Gastrocnemius medialis (tissue), 4 donors: ENCODE data around the gene USP24.

Source experiments
- POLR2A ChIP-seq, 2 donors: fragments of 450-650 bp; IDR thresholded peaks; one replicate each; pipeline ENCODE4 v1.6.1; 2017; ENCODE audit warnings: antibody characterized with exemption in 2 of 2, mild to moderate bottlenecking in 2 of 2, moderate library complexity in 2 of 2
- TF ChIP-seq, protein P1 (sequence below), 5 experiments: fragments of 450-650 bp in 3 of 5; fragments of 200-600 bp in 2 of 5; sonication (generic) in 2 of 5; IDR thresholded peaks in 4 of 5; conservative IDR thresholded peaks in 1 of 5; 1 replicate in 4 of 5; 2 replicates in 1 of 5; pipeline ENCODE4 v1.5.1; 2016 to 2019; ENCODE audit warnings: antibody characterized with exemption in 5 of 5, mild to moderate bottlenecking in 3 of 5, moderate library complexity in 3 of 5

DNA sequence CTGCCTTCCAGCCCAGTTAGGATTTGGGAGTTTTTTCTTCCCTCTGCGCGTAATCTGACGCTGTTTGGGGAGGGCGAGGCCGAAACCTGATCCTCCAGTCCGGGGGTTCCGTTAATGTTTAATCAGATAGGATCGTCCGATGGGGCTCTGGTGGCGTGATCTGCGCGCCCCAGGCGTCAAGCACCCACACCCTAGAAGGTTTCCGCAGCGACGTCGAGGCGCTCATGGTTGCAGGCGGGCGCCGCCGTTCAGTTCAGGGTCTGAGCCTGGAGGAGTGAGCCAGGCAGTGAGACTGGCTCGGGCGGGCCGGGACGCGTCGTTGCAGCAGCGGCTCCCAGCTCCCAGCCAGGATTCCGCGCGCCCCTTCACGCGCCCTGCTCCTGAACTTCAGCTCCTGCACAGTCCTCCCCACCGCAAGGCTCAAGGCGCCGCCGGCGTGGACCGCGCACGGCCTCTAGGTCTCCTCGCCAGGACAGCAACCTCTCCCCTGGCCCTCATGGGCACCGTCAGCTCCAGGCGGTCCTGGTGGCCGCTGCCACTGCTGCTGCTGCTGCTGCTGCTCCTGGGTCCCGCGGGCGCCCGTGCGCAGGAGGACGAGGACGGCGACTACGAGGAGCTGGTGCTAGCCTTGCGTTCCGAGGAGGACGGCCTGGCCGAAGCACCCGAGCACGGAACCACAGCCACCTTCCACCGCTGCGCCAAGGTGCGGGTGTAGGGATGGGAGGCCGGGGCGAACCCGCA lies 175.7 kb downstream of the USP24 start, which contains the start of gene PCSK9:
- TF ChIP-seq, protein P1, sequence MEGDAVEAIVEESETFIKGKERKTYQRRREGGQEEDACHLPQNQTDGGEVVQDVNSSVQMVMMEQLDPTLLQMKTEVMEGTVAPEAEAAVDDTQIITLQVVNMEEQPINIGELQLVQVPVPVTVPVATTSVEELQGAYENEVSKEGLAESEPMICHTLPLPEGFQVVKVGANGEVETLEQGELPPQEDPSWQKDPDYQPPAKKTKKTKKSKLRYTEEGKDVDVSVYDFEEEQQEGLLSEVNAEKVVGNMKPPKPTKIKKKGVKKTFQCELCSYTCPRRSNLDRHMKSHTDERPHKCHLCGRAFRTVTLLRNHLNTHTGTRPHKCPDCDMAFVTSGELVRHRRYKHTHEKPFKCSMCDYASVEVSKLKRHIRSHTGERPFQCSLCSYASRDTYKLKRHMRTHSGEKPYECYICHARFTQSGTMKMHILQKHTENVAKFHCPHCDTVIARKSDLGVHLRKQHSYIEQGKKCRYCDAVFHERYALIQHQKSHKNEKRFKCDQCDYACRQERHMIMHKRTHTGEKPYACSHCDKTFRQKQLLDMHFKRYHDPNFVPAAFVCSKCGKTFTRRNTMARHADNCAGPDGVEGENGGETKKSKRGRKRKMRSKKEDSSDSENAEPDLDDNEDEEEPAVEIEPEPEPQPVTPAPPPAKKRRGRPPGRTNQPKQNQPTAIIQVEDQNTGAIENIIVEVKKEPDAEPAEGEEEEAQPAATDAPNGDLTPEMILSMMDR (IDR thresholded peaks at IDR 0.05 in 4 of 5, conservative IDR thresholded peaks at IDR 0.05 in 1 of 5) = no peak
- TF ChIP-seq POLR2A (IDR thresholded peaks at IDR 0.05) = no peak
